ENCODE results near the gene MYOZ1.

MYOZ1 gene

DNA sequence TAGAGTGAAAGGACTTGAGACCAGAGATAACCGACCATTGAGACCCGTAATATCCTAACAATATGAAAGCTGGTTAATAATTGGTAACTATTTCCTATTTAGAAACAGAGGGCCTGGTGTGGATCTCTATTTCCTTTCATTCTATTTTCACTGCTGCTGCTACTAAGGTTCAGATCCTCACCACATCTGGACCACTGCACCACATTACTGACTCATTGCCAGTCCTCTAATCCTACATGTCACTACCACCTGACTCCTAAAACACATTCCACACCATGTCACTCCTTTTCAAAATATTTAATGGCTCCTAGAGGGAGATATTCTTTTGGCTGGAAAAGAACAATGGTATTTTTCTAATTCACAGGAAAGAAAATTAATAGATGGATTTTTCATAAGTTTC lies 56.5 kb downstream of the MYOZ1 start:
- no peak for DNase-seq (ENCODE audit: extremely low read depth, insufficient read length)
- no peak for TF ChIP-seq CTCF (IDR thresholded peaks at IDR 0.05; ENCODE audit: insufficient read depth, low read length, poor library complexity, severe bottlenecking)
- no peaks in the 10 kb centered on the region for H3K36me3 ChIP-seq (ENCODE audit: control insufficient read depth, insufficient read depth, low read length)
- no peaks in the 10 kb centered on the region for H3K27me3 ChIP-seq (replicated peaks; ENCODE audit: control insufficient read depth, insufficient read depth, low read length)
- H3K4me3 ChIP-seq (replicated peaks; ENCODE audit: low read depth, low read length): no peak overlapping the region

DNA sequence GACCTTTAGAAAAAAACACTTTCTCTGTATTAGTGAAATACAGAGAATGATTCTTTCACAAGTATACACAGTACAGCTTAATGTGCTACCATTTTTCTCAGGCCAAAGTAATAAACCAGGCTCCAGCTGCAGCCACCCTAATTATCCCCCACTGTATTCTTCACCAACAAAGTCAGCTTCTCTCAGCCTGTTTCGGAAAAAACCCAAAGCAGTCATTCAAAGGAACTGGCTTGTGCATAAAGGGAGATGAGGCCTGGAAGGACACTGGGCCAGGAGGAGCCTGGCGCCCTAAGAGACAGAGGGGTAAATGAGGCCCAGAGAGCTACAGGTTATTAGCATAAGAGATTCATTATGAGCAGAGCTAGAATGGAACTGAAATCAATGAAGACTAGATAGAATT lies 59.4 kb downstream of the MYOZ1 start:
- no peaks in the 10 kb centered on the region for H3K36me3 ChIP-seq (ENCODE audit: control insufficient read depth, insufficient read depth, low read length)
- no peaks in the 10 kb centered on the region for H3K27me3 ChIP-seq (replicated peaks; ENCODE audit: control insufficient read depth, insufficient read depth, low read length)
- no peak for TF ChIP-seq CTCF (IDR thresholded peaks at IDR 0.05; ENCODE audit: insufficient read depth, low read length, poor library complexity, severe bottlenecking)
- DNase-seq (ENCODE audit: extremely low read depth, insufficient read length): no peak
- H3K4me3 ChIP-seq (replicated peaks; ENCODE audit: low read depth, low read length): no peak overlapping the region

Data from GM06990 (cell line).